Suprapubic skin (tissue), 4 donors: ENCODE data around the gene IGLON5. TPM values are rescaled to one million over a fixed set of nuclear protein-coding genes. Genes with fewer than 3 reads are reported as not detected.
A peak's percentile ranks its signal among the peaks of the same experiment; 100 is the strongest.

Experiments used
- DNase-seq, 2 donors: peaks; one replicate each; pipeline ENCODE4 v3.0.0-alpha.2; 2019; ENCODE audit warnings: low spot score in 2 of 2
- H3K27ac ChIP-seq: fragments of 200-600 bp; sonication (generic); one replicate; pipeline ENCODE4 v1.5.1; 2019
- H3K27me3 ChIP-seq: fragments of 200-600 bp; sonication (generic); one replicate; pipeline ENCODE4 v1.5.1; 2019
- H3K36me3 ChIP-seq: fragments of 200-600 bp; sonication (generic); one replicate; pipeline ENCODE4 v1.5.1; 2019
- H3K4me1 ChIP-seq: fragments of 200-600 bp; sonication (generic); one replicate; pipeline ENCODE4 v1.5.1; 2019
- H3K4me3 ChIP-seq: fragments of 200-600 bp; sonication (generic); one replicate; pipeline ENCODE4 v1.5.1; 2019; ENCODE audit warnings: mild to moderate bottlenecking
- H3K9me3 ChIP-seq: fragments of 200-600 bp; sonication (generic); one replicate; pipeline ENCODE4 v1.5.1; 2019
- EP300 ChIP-seq: sonication (generic); formaldehyde crosslinking; IDR thresholded peaks from one replicate; pipeline ENCODE4 v1.6.1; 2017; ENCODE audit warnings: antibody characterized with exemption
- POLR2A ChIP-seq, 2 donors: fragments of 450-650 bp; IDR thresholded peaks; one replicate each; pipeline ENCODE4 v1.6.1; 2017; ENCODE audit warnings: antibody characterized with exemption in 2 of 2, mild to moderate bottlenecking in 2 of 2, moderate library complexity in 2 of 2
- POLR2AphosphoS5 ChIP-seq, 3 donors: sonication (generic); formaldehyde crosslinking; IDR thresholded peaks; one replicate each; pipeline ENCODE4 v1.6.1; 2017; ENCODE audit warnings: antibody characterized with exemption in 3 of 3
- WGBS: methylation state at CpG from one replicate; pipeline ENCODE4 v1.1.5; 2018; 5-methylcytosine and 5-hydroxymethylcytosine counted together
- total RNA-seq, 4 donors: library from RNA; depleted of rRNA; stranded (reverse); fragments of >200 nt; gene quantifications; one replicate each; pipeline ENCODE4 v1.1.0, GENCODE V29; 2016
- TF ChIP-seq, protein P1 (sequence below), 2 donors: fragments of 200-600 bp in 1 of 2; fragments of 450-650 bp in 1 of 2; sonication (generic) in 1 of 2; IDR thresholded peaks; one replicate each; pipeline ENCODE4 v1.5.1; 2016 to 2019; ENCODE audit warnings: antibody characterized with exemption in 2 of 2, mild to moderate bottlenecking in 1 of 2, moderate library complexity in 1 of 2

Gene IGLON5
- total RNA-seq, 4 donors from 2014 or later: 0.26 TPM; not detected in 3

DNA sequence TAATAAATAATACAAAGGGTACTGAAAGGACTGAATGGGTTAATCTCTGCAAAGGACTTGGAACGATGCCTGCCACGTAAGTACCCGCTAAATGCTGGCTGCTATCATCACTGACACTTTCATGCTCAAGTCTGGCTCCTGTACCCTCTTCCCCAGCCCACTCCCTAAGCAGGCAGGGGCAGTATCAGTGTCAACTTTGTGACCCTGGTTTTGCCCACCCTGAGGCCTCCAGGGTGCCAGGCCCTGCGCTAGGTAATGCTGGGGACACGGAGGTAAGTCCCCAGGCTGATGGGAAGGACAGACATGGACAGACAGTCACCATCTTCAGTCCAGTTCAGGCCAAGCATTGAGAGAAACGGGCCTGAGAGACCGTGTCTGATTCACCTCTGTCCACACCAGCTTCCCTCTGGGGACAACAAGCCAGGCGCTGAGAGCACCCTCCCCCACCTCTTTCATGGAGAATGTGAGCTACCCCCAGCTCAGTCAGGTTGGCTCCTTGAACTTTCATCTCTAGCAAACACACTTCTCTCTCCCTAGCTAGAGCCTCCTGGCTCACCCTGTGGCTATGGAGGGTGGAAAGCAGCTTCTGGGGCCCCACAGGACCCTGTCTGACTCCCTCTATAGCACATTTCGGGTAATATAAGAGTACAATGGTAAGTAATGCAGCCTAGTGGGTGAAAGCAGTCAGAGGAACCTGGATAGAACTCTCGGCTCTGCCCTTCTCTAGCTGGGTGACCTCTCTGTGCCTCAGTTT, 53.9 kb downstream of the IGLON5 start:
- H3K27me3 ChIP-seq: no peaks in the 10 kb centered on the region
- TF ChIP-seq, protein P1, sequence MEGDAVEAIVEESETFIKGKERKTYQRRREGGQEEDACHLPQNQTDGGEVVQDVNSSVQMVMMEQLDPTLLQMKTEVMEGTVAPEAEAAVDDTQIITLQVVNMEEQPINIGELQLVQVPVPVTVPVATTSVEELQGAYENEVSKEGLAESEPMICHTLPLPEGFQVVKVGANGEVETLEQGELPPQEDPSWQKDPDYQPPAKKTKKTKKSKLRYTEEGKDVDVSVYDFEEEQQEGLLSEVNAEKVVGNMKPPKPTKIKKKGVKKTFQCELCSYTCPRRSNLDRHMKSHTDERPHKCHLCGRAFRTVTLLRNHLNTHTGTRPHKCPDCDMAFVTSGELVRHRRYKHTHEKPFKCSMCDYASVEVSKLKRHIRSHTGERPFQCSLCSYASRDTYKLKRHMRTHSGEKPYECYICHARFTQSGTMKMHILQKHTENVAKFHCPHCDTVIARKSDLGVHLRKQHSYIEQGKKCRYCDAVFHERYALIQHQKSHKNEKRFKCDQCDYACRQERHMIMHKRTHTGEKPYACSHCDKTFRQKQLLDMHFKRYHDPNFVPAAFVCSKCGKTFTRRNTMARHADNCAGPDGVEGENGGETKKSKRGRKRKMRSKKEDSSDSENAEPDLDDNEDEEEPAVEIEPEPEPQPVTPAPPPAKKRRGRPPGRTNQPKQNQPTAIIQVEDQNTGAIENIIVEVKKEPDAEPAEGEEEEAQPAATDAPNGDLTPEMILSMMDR (IDR thresholded peaks at IDR 0.05): no peak
- TF ChIP-seq POLR2A (IDR thresholded peaks at IDR 0.05): no peak
- no peak for TF ChIP-seq EP300
- no peaks in the 10 kb centered on the region for H3K9me3 ChIP-seq
- no peaks in the 10 kb centered on the region for H3K36me3 ChIP-seq
- 13% methylated on average over 9 of the region's 10 CpGs for WGBS
- H3K4me3 ChIP-seq: peak overlapping the region; percentile 81
- H3K4me1 ChIP-seq: peaks cover 39% of the 10 kb centered on the region
- H3K27ac ChIP-seq: peak overlapping the region; percentile 93
- no peak for DNase-seq

DNA sequence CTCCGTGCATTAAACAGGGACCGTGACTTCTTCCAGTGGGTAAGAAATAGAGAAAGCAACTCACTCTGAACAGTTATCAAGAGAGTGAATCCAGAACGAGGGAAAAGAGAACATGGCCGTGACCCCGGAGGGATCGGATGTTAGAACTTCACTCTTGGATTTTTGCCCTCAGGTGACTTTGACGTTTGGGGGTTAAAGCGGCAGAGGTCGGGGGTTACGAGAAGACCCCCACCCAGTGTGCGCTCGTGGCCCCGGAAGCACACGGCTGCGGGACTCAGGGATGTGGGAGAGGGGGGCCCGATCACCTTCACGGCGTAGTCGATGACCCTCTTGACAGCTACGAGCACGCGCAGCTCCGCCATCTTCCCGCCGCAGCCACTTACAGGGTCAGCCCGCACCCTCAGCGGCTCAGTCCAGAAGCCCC, 54.5 kb downstream of the IGLON5 start, which contains the start of gene ETFB:
ETFB (minus strand) TSS at position 424 of the 424 bp plus-strand sequence; CDS start at position 362, 62 bp downstream.
- no peak for DNase-seq
- Histone ChIP-seq H3K27ac (peak within 1 kb of the TSS; percentile 93), H3K9me3 (no peaks in the 10 kb centered on the region), H3K4me3 (peak within 1 kb of the TSS; percentile 81), H3K36me3 (no peaks in the 10 kb centered on the region), H3K27me3 (no peaks in the 10 kb centered on the region), H3K4me1 (peaks cover 39% of the 10 kb centered on the region)
- 0% methylated on average over 23 of the region's 27 CpGs for WGBS
- no peak for TF ChIP-seq POLR2AphosphoS5 (IDR thresholded peaks at IDR 0.05)
- TF ChIP-seq POLR2A (IDR thresholded peaks at IDR 0.05): no peak
- no peak for TF ChIP-seq EP300
- TF ChIP-seq, protein P1 (IDR thresholded peaks at IDR 0.05): no peak

DNA sequence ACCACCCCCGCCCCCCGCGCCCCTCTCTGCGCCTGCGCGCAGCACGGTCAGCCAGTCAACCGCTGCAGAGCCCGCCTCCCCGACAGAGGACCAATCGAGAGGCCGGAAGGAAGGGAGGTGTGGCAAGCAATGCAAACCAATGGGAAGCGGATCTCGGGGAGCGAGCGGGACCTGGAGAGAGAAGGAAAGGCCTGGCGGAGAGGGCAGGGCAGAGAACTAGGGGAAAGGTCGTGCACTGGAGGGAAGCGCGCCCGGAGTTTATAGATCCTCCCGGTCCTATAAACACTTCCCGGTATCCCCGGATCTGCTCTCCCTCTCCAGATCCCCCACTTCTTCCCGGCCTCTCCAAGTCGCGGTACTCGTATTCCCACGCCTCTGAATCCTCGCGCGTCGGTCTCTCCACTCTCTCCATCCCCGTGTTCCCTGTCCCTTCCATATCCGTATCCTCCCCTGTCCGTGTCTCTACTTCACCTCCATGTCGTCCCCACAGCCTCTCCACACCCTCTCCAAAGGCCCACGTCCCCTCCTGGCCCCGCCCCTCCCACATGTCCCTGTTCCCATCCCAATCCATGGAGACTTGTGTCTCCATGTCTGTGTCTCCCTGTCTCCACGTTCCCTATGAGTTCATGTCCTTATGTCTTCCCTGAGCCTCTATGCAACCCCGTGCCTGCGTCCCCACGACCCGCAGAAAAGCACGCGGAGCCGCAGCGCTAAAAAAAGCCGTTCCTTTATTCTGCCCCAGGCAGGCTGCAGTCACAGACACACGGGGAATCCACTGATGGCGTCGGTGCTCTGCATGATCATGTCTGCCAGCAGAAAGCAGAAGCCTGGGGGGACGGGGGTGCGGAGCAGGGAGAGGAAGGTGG, 55.2 kb downstream of the IGLON5 start:
- H3K4me1 ChIP-seq: peaks cover 39% of the 10 kb centered on the region
- peak; percentile 99 for DNase-seq
- no peaks in the 10 kb centered on the region for H3K9me3 ChIP-seq
- WGBS: under 1% methylated on average over 49 of the region's 54 CpGs
- peak overlapping the region; percentile 93 for H3K27ac ChIP-seq
- peak overlapping the region; percentile 81 for H3K4me3 ChIP-seq
- H3K36me3 ChIP-seq: no peaks in the 10 kb centered on the region
- no peaks in the 10 kb centered on the region for H3K27me3 ChIP-seq
- TF ChIP-seq, protein P1 (IDR thresholded peaks at IDR 0.05): no peak
- TF ChIP-seq EP300 (no peak), POLR2AphosphoS5 (IDR thresholded peaks at IDR 0.05) (peak in 1 of 3 donors; percentile 38), POLR2A (IDR thresholded peaks at IDR 0.05) (peak in 1 of 2 donors; percentile 33)

DNA sequence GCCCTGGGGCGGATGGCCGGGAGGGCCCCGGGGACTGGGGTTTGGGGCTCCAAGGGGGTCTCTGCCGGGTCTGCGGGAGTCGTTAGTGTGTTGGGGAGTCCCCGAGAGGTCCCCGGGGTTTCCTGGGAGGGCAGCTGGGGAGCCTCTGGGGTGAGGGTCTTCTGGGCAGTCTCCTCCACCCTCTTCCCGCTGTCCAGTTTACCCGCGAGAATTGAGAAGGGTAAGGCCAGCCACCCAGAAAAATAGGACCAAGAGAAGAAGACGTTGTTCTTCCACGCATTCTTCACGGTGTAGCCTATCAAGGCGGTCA, 55.8 kb downstream of the IGLON5 start:
- H3K27me3 ChIP-seq: no peaks in the 10 kb centered on the region
- H3K36me3 ChIP-seq: no peaks in the 10 kb centered on the region
- H3K4me1 ChIP-seq: peaks cover 39% of the 10 kb centered on the region
- 0% methylated on average over 2 of the region's 15 CpGs for WGBS
- H3K4me3 ChIP-seq: peak overlapping the region; percentile 81
- peak overlapping the region; percentile 93 for H3K27ac ChIP-seq
- TF ChIP-seq EP300 (no peak), POLR2A (IDR thresholded peaks at IDR 0.05) (peak; percentile 14 to 50), POLR2AphosphoS5 (IDR thresholded peaks at IDR 0.05) (no peak)
- TF ChIP-seq, protein P1 (IDR thresholded peaks at IDR 0.05): no peak
- peak in 1 of 2 donors; percentile 82 for DNase-seq
- H3K9me3 ChIP-seq: no peaks in the 10 kb centered on the region
